Adipose tissue (tissue), 3 donors: ENCODE results near the gene TOPORS. TPM values are rescaled to one million over a fixed set of nuclear protein-coding genes. Genes with fewer than 3 reads are reported as not detected.
"Not testable (repeated sequence)": the region's sequence is repeated elsewhere in the genome, so short reads cannot be mapped to it uniquely, and the experiment has no call there.

Experiments used
- H3K27ac ChIP-seq: one replicate; pipeline ENCODE4 v1.5.1; 2013; ENCODE audit warnings: low read depth, low read length
- WGBS, 3 donors: extraction: QIAGEN DNeasy Blood & Tissue Kit; methylation state at CpG; one replicate each; pipeline ENCODE4 v1.1.7; 2013; 5-methylcytosine and 5-hydroxymethylcytosine counted together
- polyA plus RNA-seq, 3 donors: library from polyadenylated mRNA; stranded (reverse); fragments of 200-250 nt; gene quantifications; one replicate each; pipeline ENCODE4 v1.2.3, GENCODE V29; 2013
- donor health status: healthy with polysubstance abuse.
- donor health status: Bipolar disorder and iron deficiency.
- donor health status: healthy.

TOPORS gene
- polyA plus RNA-seq, 3 donors = 3.2 to 7.5 (median 7.1) TPM

DNA sequence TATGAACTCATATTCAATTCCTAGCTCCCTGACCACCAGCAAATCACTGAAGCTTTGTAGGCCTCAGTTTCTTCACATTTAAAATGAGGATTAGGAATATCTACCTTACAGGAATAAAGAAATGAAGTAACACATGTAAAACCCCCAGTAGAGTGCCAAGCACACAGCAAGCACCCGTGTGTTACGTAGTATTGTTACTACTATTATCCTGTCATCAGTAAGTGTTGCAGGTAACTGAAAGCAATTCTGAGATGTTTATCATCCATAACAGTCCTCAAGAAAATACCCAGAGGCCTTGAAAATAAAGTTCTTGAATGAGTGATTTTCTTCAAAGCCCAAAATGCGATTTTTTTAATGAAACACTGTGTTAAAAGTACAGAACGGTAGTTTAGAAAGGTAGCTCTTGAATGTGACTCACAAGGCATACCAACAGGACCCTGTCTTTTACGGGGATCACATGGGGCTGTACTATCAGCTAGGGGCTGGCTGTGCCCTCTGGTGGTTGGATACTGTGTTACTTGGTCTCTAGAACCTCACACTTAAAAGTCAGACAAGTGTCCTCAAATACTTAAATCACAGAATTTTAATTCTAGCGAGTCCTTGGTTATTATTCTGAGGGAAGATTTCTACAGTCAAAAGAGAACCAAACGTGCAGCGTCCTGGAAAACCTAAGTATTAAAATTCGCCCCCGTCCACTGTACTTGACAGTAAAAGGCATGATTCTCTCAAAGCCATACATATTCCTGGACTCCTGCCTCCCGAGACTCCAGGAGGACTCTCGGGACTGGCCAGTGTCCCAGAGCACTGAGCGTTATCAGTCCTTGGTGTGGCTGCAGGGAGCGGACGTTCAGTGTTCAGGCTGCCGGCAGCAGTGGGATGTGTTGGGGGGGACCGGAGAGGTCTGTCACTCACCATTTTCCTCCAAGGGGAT is 19.8 kb upstream of the TOPORS start:
- 1 to 2% (median 1%) methylated on average over 17 of the region's 17 CpGs for WGBS, 3 donors
- H3K27ac ChIP-seq = peak overlapping the region; percentile 69

DNA sequence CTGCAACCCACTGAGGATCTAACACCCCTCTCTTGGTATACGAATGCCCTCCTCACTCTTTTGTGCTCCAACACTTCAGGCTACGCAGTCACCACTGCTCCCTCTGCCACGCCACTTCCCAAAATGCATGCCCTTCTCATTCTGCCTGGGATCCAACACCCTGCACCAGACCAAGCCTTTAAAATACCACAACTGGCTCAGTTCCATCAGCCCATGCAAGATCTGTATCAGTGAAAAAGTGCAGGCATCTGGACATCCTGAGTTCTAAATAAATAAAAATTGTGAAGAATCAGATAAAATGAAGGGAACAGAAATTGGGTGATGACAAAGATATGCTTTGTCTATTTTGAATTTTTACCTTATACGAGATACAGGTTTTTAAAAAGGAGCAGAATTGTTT is 17.9 kb upstream of the TOPORS start:
- 84 to 93% (median 84%) methylated on average over 4 of the region's 4 CpGs for WGBS, 3 donors

DNA sequence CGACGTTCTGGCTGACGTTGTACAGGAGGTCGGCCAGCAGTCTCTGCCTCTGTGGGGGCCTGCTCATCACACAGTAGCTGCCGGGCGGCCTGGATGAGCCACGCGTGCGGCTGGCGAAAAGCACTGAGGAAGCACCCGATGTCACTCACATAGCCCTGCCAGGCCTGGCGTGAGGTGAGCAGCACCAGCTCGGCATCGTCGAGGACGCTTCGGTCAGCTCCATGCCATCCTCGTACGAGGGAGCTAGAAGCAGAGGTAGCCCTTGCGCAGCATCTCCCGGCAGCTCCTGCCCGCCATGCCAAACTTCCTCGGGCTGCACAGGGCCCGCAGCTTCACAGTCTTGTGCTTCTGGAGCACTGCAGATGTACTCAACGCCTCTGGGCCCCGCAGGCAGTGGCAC is 14.4 kb upstream of the TOPORS start:
- 94 to 96% (median 95%) methylated on average over 26 of the region's 26 CpGs for WGBS, 3 donors
- H3K27ac ChIP-seq = no peak overlapping the region

More for the DNA sequence above, 17.9 kb upstream of the TOPORS start:
- H3K27ac ChIP-seq = no peak overlapping the region

DNA sequence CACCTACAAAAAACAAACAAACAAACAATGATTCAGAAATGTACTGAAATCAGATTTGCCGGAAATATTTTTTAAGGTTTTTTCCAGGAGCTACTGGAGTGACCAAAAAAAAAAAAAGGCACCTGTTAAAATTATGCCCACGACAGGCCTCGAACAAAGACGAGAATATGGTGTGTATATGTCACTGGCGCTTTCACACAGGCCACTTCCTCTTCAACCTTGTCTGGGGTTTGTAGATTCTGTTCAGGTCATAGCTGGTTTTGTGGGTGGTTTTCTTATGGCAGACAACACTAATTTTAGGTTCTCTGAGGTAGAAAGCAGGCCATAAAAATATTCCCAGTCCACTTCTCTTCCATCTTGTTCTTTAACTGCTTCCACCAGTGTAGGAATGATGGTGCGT is 13.6 kb upstream of the TOPORS start:
- H3K27ac ChIP-seq = no peak overlapping the region
- WGBS, 3 donors = 85 to 95% (median 88%) methylated on average over 6 of the region's 6 CpGs

DNA sequence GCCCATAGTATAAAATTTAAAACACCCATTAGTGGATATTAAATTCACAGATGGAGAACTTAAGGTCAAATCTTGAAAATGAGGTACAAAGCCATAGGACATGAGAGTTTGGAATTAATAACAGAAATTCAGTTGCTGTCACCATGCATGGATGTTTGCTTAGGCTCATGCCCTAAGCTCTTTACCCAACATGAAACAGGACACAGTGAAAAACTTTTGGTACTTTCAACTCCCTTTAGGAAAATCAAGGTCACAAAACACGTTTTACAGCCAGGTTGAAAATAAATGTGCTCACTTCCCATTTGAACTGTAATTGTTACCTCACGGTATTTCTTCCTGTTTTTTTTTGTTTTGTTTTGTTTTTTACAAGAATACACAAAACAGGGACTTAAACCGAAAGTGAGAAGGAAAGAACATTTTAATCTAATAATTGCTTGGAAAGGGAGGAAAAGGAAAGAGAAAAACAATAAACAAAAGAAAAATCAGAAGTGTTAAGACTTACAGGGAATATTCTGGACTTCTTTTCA is 6.1 kb upstream of the TOPORS start:
- WGBS, 3 donors = 45 to 46% (median 46%) methylated on average over 3 of the region's 3 CpGs
- H3K27ac ChIP-seq = no peak overlapping the region

DNA sequence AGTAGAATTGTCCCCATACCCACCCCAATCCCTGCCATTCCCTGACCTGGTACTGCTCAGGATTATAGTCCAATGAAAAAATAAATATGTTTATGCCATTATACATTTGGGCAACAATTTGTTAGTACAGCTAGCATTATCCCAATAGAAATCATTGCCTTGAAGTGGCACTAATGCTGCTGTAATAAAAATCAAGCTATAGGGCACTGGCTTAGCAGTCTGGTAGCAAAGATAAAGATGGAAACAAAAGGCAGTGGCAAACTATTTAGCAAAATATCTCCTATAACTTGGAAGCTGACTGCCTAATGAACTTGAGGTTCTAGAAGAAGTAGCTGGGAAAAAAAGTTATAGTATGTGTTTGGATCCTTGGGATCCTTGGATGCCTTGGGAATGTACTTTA is 2.2 kb upstream of the TOPORS start:
- no peak overlapping the region for H3K27ac ChIP-seq

DNA sequence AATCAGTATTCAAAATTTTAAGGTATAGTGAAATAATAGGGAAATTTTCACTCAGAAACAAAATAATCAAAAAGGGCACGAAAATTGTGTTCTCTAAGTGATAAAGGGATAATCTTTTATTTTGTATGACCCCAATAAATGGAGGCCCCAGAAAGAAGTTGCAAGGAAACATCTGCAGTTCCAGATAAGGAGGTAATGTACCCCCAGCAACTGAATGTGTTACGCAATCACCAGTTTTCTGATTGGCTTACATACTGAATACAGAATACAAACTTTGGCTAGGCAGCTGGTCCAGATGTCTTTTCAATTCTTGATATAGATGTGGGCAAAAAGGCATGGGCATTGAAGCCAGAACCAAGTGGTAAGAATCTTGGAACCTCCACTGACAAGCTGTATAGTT is 1.7 kb upstream of the TOPORS start:
- no peak overlapping the region for H3K27ac ChIP-seq
- WGBS, 3 donors = 55 to 76% (median 70%) methylated on average over 2 of the region's 2 CpGs

DNA sequence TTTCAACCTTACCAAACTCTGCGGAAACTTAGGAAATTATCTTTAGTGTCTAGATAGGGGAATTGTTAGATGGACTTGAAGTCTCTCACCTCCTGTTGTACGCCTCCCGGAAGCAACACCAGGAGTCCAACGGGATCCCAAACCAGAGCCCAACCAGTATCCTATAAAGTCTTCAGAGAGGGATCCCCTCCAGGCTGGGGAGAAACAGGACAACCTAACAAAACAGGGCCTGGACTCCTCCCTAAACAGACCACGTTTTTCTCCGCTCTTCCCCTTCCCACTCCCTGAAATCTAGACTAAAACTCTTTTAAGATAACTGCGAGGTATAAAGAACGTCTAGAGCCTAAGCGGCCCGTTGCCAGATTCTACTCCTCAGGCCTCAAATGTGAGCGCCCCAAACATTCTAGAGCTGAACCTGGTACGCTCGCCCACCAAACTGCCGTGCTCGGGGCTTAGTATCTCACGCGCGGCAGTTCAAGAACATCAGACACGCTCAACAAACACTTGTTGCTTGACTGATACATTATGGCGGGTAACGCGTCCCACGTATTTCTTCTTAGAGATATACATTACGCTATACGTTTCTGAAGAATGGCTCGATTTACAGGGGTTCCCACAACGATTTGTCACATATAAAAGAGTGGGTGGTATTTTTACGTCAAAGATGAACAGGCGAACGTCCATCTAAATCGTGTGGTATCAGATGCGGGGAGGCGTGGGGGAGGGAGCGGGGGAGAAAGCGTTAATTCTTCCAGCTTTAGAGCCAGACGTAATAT is 922 bp downstream of the TOPORS start:
- H3K27ac ChIP-seq = peak overlapping the region; percentile 79
- 0 to 1% (median 1%) methylated on average over 36 of the region's 36 CpGs for WGBS, 3 donors

DNA sequence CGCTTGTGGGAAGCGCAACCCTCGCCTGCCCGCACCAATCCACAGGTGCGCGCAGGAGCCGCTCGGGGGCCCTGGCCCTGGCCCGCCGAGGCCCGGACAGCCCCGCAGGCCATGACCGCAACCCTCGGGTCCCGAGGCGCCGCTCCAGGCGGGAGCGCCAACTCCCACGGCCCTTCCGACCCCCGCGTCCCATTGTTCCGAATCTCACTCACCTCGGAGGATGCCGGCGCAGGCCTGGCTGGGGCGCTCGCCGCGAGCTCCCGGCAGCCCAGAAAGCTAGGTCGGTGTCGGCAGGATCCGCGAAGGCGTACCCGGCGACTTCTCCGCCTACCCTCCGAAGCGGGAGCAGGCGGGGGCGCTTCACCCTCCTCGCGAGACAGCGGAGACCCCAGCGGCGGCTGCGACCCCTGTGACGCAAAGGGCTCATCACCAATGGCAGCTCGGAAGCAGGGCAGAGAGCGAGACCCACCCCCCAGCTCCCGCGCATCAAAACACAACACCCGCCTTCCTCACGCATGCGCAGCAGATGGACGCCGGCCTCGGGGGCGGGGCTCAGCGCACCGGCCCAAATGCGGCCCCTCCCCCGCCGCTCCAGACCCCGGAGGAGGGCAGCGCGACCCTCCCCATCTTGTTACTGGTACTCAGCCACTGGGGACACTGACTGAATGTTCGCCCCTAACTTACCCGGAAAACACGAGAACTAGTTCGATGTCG is 1.7 kb downstream of the TOPORS start:
- peak overlapping the region; percentile 79 for H3K27ac ChIP-seq
- WGBS, 3 donors = 0% methylated on average over 75 of the region's 75 CpGs

DNA sequence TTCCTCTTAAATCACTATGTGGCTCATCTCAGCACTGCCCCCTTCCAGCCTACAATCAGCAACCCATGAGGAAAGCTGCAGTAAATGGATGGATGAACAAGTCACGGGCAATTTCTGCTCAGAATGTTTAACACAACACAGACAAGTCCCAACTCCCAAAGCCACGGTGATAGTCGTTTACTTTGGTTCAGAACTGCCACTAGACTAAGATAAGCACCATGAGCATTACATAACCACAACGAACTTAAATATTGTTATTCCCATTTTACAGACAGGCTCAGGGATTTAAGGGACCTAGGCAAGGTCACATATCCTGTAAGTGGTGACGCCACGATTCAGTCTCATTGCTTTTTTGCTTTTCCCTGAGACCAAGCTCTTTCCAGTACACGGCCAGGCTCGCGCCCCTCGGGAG is 2.2 kb downstream of the TOPORS start:
- H3K27ac ChIP-seq = peak overlapping the region; percentile 13
- WGBS, 3 donors = 3 to 4% (median 3%) methylated on average over 10 of the region's 10 CpGs

DNA sequence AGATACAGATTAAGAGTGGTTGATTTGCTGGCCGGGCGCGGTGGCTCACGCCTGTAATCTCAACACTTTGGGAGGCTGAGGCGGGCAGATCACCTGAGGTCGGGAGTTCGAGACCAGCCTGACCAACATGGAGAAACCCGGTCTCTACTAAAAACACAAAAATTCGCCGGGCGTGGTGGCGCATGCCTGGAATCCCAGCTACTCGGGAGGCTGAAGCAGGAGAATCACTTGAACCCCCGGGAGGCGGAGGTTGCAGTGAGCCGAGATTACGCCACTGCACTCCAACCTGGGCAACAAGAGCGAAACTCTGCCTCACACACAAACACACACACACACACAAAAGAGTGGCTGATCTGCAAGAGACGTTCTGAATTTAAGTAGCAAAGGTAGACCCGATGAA is 4.2 kb downstream of the TOPORS start:
- not testable (repeated sequence) for H3K27ac ChIP-seq
- WGBS, 3 donors = 95 to 97% (median 96%) methylated on average over 20 of the region's 20 CpGs

DNA sequence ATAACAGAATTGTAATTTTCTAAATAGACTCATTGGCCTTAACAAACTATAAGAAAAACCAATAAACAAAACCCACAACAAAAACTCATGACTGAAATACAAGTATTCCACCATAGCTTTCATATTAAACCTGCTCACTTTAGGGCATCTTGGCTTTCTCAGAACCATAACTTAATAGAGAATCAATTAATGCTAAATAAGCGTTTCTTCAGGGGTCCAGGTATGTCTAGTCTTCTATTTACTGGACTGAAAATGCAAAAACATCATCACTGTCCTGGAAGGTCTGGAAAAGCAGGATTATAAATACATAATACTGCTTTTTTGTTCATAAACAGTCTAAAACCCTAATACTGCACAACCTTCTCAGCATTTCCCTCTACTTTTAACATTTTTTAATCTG is 6.5 kb downstream of the TOPORS start:
- H3K27ac ChIP-seq = no peak overlapping the region
- 86 to 94% (median 93%) methylated on average over 1 of the region's 1 CpG for WGBS, 3 donors

DNA sequence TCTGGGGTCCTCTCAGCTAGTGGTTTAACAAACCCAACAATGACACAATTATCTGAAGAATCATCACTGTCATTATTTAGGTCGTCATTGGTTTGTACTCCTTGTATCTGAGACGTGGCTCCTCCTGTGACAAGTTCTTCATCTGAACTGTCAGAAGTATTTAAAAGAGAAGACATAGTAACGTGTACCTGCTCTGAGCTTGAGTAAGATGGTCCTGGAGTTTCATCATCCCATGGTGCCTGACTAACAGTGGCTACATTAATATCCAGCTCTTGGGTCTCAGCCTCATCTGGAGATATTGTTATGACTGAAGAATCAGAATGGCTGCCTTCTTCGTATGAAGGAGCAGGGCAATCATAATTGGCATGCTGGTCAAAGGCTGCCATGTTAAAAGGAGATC is 9.3 kb downstream of the TOPORS start:
- WGBS, 3 donors = 86 to 94% (median 87%) methylated on average over 4 of the region's 4 CpGs
- no peak overlapping the region for H3K27ac ChIP-seq

DNA sequence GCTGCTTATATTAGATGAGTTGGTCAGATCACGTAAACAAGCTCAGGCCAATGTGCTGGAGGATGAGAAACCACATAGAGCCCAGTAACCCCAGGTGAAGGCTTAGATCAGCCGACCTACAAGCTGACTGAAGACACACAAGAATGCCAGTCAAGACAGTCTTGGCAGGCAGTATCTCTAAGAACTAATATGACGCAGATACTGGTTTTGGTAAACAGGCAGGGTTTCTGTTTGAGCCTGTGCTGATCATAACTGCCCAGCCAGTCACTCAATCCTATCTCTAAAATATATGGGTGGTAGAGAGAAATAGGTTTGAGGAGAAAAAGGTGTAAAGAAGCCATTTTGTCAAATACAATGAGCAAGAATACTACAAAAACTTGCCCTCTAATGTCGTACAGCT is 18.6 kb downstream of the TOPORS start:
- H3K27ac ChIP-seq = no peak overlapping the region
- WGBS, 3 donors = 96 to 99% (median 97%) methylated on average over 4 of the region's 4 CpGs

DNA sequence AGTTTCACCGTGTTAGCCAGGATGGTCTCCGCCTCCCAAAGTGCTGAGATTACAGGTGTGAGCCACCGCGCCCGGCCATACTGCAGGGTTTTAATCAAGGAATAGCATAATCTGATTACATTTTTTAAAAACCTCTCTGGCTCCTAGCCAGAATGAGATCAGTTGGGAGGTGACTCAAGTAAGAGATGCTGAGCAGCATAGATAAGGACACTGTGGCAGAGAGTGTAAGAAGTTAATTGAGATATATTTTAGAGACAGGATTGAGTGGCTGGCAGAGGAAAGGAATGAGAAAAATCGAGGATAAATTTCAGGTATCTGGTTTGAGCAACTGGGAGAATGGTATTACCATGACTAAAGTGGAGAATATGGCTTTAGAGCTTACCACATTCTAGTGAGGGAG is 19.1 kb downstream of the TOPORS start:
- H3K27ac ChIP-seq = no peak overlapping the region
- 97 to 98% (median 97%) methylated on average over 6 of the region's 6 CpGs for WGBS, 3 donors

DNA sequence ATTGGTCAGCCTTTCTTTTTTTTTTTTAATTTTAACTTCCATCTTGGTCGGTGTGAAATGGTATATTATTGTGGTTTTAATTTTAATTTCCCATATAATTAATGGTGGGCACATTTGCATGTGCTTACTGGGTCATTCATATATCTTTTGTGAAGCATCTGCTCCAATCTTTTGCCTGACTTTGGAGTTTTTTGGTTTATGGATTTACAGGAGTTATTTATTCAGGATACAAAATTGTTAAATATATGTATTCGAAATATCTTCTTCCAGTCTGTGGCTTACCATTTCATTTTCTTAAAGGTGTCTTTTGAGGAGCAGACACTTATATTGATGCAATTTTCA is 25.7 kb downstream of the TOPORS start:
- 0 to 13% (median 13%) methylated on average over 2 of the region's 2 CpGs for WGBS, 3 donors
- peak overlapping the region; percentile 61 for H3K27ac ChIP-seq

DNA sequence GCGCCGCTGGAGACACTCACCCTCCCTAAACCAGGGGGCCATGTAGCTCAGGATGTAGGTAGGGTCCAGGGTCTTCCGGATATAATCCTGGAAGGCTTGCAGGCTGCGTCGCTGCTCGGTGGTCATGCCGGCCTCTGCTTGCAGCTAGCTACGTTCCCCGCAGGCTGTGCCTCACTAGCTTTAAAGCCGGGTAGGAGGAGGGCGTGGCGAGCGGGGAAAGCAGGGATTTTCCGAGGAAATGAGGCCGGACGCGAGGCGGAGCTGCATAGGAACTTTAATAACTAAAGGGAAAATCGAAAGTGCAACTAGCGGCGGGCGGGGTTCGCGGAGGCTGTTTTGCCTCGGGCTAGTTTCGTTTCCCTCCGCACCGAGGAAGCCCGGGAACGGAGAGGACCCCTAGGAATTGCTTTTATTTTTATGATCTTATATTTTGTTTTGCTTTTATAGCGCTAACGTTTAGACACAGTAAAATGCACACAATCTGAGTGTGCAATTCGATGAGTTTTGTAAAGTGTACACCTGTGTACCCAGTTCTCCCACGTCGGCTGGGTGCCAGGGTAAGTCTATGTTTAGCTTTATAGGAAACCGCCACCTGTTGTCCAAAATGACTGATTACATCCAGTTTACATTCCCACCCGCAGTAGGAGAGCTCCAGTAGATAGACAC is 26.2 kb downstream of the TOPORS start, which contains the start of gene RIGI:
Gene RIGI (minus strand): TSS at position 156 of the 666 bp plus-strand sequence. CDS start 30 bp downstream, at position 126.
- peak within 1 kb of the TSS; percentile 61 for H3K27ac ChIP-seq
- 0 to 1% (median 0%) methylated on average over 37 of the region's 37 CpGs for WGBS, 3 donors

DNA sequence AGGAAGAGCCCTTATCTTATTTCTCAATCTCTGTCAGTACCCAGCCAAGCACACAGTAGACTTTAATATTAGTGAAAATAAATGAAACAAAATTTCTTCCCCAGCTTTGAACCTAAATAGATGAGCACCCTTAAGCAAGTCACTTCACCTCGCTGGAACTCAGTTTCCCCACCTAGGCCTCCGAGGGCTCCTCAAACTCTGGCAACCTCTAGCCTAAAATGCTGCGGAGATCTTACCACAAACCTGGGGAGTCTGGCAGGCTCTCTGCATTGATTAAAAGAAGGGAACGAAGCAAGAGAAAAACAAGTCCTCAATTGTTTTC is 26.7 kb downstream of the TOPORS start:
- WGBS, 3 donors = 0 to 2% (median 1%) methylated on average over 4 of the region's 4 CpGs
- H3K27ac ChIP-seq = no peak overlapping the region
